NCI-H2227 (cell line): Measurements from ENCODE around the gene PLXDC1.
"Not testable (repeated sequence)": the region's sequence is repeated elsewhere in the genome, so short reads cannot be mapped to it uniquely, and the experiment has no call there.

Experiments used
- DNase-seq: peaks from one replicate; lab custom pipeline; 2025; ENCODE audit not compliant: unreplicated experiment; lab: John Stamatoyannopoulos, UW

PLXDC1 gene

DNA sequence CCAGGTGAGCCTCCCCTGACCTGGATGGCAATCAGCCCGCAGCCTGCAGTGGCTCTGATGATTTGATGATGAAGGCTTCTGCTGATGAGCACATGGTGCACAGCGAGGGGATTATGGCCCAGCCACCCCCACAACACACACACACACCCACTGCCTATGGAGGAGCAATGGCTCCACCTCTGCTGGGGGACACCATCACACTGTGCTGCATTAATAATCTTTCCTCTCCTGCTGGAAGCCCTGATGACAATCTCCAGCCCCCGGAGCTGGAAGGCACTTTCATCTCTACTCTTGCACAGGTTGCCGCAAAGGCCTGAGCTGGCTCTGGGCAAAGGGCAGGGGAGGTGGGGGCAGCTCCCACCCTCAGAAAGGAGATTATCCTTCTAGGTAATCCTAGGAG is 79.9 kb downstream of the PLXDC1 start:
- DNase-seq = no peak

DNA sequence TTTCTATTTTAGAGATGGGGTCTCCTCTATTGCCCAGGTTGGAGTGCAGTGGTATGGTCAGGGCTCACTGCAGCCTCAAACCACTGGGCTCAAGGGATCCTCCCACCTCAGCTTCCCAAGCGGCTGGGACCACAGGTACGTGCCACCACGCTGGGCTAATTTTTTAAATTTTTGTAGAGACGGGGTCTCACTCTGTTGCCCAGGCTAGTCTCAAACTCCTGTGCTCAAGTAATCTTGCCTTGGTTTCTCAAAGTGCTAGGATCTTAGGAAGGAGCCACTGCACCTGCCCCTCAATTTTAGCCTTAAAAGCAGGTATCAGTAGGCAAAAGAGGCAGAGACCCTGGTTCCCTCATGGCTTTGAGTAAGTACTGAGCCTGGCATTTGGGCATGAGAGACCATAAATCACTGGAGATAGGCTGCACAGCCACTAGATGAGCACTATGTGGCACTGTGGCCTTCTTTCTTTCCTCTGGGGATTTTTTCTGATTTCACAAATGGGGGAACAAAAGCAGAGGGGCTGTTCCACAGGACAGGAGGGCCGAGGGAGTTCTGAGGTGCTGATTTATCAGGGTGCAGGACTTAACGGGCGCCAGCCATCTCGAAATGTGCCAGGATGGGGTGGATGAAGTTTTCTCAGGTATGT is 82.2 kb downstream of the PLXDC1 start:
- peak; percentile 76 for DNase-seq

DNA sequence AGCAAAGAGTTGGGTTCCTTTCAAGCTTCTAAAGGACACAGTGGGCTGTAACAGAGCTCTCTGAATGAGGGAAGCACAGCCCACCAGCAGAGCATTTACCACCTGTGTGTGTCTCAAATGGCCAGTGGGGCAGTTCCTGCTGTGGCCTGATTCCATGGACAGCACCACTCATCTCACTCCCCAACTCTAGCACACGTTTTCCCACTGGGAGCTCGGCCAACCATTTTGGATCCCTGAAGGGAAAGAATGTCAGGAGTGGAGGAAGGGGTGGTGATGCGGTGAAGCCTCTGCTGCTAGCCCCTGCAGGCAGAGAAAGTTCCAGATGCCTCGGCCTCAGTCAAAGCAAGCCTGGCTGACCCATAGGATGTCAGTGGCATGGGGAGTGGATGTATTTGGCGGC is 86.6 kb downstream of the PLXDC1 start:
- DNase-seq = no peak

DNA sequence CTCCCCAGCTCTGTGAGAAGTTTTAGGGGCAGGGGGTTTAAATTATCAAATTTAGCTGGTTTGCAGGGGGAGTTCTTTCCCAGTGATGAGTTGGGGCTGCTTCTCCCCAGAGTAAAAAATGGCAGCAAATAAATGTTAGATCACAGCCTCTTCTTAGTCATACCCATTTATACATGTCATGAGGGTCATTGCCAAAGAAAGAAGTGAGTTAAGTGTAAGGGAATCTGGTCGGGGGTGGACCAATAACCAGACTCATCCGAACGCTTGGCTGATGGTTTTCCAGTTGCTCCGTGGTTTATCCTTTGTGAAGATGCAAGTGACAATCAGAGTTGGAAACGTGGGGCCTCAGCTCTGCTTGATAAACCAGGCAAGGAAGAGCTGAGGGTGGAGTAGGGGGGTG is 87.1 kb downstream of the PLXDC1 start:
- no peak for DNase-seq

DNA sequence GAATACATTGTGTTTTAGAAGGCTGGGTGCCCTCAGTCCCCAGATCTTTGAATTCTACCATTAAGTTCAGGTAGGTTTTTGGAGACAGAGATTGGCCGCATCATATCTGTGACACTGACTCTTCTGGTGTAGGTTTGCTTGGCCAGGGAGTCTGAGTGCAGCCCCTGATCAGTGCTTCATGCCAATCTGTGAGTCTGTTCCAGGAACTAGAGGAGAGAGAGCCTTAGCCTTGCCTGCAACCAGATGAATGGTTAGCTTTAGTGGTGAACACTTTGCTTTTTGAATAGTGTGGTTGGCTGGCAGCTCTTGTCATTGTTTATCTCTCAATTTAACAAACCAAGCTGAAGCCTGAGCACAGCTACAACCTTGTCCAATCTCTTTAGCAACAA is 87.8 kb downstream of the PLXDC1 start:
- DNase-seq = no peak

DNA sequence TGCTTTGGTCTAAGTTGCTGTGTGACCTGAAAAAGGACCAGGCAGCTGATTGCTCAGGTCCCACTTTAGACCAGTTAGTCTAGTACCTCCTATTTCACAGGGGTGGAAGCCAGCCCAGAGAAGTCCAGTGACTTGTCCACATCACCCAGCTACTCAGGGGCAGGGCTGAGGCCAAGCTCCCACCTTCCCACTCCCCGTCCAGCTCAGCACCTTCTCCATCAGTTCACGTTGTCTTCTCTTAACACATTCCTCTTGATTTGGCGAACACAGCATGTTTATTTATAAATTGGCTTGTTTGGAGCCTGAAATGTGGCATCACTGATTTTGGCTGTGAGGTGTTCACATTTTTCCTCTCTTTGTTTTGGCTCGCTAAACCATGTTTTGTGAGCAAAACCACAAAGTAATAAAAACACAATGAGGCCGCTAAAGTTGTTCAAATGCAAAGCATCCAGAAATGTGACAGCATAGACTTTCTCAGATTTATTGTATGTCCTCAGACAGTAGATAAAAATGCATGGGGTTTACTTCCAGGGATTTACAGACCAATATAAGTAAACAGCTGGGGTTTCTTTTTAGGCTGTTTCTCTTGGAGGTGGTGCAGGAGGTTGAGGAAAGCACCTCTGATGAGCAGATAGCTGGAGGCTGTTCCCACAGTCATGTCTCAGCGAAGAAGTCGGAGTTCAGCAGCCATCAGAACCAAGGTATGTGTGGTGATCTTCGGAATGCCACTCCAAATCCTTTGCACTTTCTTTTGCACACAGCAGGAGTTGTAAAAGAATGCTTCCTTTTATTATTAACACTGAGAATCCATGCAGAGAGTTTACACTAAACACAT is 88.4 kb downstream of the PLXDC1 start:
- DNase-seq = no peak

DNA sequence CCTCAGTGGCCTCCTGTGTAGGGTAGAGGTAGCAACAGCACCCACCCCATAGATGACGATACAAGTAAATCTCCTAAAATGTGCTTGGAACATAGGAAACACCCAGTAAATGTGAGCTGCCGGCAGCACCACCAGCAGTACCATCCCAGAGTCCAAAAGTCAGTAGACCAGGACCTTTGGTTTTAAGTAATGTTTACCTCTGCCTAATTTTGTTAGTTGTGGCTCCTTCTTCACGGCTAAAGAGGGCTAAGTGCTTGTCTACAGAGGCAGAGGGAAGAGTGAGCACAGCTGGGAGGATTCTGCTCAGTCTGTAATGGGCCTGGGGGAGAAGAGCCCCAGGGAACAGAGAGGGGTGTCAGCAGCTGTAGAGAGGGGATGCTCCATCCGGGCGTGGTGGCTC is 92.9 kb downstream of the PLXDC1 start:
- no peak for DNase-seq

DNA sequence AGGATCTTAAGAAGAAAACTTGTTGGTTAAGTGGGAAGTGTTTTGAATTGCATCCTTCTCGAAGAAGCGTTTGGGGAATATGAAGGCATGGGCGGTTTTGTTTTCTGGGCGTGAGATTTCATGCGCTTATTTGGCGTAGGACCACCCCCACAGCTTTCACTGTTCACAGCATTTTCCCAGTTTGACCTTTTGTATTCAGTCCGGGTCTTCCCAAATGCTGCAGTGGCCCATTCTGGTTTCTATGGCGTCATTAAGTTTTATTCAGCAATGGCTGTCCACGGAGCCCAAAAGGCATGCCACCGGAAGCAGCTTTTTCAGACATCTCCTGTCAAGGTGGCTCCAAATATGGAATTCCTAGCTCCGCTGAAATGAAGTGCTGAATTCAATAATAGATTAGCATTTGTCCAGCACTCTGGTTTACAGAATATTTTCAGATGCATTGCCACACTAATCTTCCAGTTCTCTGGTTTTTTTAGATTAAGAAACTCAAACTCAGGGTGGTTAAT is 93.7 kb downstream of the PLXDC1 start:
- peak; percentile 26 for DNase-seq

DNA sequence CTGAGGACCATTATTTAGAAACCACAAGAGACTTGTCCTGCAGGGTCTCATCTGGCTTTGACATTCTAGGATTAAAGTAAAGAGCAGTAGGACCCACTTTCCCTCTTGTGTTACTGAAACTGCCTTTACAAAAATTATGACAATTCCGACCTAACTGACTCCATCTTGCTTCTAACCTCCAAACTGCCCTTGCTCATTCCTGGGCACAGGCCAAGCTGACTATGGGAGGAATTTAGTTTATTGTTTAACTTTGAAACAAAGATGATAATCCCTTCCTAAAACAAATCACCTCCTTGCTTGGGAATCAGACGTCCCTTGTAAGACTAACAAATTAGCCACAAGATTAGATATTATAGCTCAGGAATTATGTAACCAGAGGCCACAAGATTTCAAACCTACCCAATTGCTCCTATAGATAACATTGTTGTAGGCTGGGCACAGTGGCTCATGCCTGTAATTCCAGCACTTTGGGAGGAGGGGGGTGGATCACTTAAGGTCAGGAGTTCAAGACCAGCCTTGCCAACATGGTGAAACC is 97.3 kb downstream of the PLXDC1 start:
- DNase-seq = no peak

DNA sequence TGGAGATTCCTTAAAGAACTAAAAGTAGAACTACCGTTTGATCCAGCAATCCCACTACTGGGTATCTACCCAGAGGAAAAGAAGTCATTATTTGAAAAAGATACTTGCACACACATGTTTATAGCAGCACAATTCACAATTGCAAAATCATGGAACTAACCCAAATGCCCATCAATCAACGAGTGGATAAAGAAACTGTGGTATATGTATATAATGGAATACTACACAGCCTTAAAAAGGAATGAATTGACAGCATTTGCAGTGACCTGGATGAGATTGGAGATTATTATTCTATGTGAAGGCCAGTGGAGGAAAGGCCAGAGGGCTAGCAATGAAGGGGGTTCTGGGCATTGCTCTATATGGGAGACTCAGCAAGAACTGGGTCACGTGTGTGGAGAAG is 99.0 kb downstream of the PLXDC1 start:
- not testable (repeated sequence) for DNase-seq

DNA sequence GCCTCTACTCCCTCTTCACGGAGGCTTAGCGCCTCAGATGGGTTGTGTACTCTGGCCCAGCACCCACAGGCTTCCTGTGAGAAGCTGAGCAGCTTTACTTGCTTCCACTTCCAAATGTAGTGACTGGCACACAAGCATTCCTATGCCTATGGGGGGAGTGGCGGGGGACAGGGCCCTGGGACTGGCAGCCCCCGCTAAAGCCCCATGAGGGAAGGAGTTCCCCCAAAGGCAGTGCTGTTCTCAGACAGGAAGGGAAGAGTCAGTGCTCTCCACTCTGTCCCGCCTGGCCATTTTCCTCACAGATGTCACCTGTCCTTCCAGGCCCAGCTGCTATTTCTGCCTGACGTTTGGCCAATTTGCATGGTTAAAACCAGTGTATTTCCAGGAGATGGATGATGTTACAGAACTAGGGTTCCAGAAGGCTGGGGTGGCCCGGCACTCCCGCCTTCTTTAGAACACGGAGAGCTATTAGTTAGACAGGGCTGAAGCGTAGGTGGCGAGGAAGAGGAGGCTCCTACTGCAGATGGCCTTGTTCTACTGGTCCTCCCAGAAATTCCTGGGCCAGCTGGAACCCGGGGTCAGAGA is 100.3 kb downstream of the PLXDC1 start:
- DNase-seq = no peak

DNA sequence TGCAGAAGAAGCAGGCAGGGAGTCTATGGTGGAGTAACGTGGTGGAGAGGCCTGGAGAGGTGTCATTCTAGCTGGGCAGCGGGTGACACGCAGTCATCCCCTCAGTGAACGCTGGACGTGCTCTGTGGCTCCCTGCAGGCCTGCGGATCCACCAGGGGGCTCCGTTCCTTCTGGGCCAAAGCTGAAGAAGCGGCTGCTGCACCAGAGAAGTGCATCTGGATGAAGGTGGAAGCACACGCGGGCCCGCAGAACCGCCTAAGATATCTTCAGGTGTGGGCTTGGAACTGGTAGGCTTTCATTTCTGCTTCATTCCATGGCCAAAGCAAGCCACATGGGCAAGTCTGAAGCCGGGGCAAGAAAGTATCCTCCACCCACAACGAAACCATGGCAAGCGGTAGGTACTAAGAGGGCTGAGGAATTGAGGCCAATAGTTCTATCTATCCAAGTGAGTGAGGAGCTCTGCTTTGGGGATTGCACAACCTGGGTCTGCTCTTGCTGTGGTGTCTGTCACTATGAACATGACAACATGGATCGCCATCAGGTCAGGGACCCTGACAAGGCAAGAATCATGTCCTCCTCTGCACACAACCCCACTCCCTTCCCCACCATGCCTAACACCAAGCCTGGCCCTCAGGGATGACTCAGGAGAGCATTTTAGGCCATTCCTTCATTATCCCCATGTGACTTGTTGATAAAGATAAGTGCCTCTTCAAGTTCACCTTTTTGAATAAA is 105.3 kb downstream of the PLXDC1 start:
- DNase-seq = no peak

DNA sequence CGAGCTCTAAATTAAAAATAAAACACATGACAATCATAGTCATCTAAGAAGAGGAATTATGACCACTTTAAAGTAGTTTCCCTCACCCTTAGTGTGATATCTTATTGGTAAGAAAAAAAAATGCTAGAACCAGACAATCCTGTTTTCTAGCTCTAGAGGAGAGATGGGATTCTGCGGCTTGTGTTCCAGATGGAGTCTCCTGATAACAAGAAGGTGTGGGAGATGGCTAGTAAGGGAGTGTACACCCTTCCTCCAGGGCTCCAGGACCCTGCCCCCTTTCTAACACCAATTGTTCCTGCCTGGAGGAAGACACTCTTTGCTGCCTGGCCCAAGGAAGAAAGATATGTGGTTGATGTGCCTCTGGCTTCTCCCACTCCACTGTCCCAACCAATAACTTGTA is 115.4 kb downstream of the PLXDC1 start:
- DNase-seq = no peak

DNA sequence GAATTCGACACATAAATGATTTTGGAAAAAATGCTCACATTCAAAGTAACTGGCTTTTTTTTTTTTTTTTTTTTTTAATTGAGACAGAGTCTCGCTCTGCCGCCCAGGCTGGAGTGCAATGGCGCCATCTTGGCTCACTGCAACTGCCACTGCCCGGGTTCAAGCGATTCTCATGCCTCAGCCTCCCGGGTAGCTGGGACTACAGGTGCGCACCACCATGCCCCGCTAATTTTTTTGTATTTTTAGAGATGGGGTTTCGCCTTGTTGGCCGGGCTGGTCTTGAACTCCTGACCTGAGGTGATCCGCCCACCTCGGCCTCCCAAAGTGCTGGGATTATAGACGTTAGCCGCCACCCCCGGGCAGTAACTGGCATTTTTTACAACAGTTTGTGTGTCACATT is 115.9 kb downstream of the PLXDC1 start:
- not testable (repeated sequence) for DNase-seq

DNA sequence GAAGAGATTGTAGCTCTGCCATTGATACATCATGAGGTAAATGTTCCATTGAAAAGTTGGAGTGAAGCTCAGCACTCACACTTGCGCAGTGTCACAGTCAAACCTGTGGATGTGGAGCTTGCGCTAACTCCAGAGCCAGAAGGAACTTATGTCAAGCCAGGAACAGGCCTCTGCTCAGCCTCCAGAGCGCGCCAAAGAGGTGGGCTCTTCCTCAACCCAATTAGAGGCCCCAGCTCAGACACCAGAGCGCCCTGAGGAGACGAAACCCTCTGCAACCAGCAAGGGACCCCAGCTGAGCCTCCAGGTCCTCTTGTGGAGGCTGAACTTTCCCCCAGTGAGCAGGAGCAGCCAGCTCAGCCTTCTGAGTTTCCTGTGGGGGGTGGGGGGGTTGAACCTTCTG is 122.7 kb downstream of the PLXDC1 start:
- DNase-seq = no peak

DNA sequence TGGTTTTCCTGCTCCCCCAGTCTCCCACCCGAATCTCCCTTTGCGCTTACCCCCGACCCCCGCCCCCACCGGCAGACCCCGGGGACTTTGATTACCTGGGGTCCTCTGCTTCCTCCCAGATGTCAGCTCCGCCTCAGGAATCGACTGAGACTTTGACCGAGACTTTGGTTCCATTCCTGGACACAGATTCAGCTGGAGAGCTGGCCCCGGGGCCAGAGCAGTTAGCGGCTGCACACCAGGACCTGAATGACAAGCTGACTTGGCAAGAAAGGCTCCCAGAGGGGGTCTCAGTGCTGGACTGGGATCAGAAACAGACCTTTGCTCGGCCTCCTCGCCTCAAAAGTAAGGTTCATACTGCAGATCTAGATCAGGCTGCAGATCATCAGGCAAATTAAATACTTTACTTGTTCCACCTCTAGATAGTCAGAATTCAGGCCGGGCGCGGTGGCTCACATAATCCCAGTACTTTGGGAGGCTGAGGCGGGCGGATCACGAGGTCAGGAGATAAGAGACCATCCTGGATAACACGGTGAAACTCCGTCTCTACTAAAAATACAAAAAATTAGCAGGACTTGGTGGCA is 123.9 kb downstream of the PLXDC1 start:
- DNase-seq = no peak

DNA sequence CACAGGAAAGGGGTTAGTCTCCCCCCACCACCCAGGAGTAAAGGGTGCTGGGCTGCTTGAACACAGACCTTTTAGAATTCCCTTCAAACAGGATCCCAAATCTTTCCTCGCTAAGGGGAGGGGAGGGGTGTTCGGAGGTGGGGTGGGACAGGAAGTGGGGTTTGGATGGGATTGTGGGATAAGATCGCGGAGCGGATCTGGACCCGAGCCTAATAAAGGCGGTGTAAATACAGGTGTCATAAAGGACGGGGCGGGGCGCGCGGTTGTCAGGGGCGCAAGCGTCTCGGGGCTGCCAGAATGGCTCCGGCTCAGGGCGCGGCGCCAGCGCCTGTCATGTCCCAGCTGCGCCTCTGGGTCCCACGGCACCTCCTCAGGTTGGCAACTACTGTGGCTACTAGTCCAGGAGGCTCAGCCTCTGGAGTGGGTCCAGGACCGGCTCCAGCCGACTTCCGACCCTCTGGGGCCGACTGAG is 124.4 kb downstream of the PLXDC1 start:
- DNase-seq = peak; percentile 40

DNA sequence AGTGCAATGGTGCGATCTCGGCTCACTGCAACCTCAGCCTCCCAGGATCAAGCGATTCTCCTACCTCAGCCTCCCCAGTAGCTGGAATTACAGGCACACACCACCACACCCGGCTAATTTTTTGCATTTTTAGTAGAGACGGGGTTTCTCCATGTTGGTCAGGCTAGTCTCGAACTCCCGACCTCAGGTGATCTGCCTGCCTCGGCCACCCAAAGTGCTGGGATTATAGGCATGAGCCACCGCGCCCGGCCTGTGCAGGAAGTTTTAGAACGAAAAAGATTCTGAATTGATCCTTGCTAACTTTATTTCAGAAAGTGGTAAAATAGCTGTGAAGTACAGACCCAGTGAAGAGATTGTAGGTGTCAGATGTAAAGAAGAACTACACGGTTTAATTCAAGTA is 125.1 kb downstream of the PLXDC1 start:
- DNase-seq = not testable (repeated sequence)

DNA sequence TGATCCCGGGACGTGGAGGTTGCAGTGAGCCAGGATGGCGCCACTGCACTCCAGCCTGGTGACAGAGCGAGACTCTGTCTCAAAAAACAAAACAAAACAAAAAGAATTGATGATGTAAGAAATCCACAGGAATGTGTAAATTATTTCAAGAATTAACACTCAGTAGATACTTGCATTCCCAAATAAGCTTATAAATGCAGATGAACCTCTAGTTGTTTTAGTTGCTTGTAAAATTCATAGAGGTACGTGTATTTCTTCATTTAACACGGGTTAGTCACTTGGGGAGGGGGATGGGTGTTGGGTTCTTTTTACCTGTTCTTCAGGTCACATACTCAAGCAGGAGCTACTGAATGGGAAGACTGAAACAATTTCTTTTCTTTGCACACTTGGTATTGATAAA is 128.5 kb downstream of the PLXDC1 start:
- no peak for DNase-seq

DNA sequence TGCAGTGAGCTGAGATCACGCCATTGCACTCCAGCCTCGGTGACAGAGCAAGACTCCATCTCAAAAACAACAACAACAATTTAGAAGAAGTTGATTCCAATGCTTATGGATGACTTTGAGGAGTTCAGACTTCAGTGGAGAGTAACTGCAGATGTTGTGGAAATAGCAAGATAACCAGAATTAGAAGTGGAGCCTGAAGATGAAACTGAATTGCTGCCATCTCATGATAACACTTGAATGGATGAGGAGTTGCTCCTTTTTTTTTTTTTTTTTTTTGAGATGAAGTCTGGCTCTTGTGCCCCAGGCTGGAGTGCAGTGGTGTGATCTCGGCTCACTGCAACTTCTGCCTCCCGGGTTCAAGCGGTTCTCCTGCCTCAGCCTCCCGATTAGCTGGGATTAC is 131.4 kb downstream of the PLXDC1 start:
- not testable (repeated sequence) for DNase-seq
